Right cardiac atrium (tissue), 5 donors: ENCODE results near the gene SMARCD3. TPM values are rescaled to one million over a fixed set of nuclear protein-coding genes. Genes with fewer than 3 reads are reported as not detected.

Experiments used
- ATAC-seq, 2 donors: fragments of 200-7000 bp; cut with Tn5 transposase; one replicate each; pipeline versions ENCODE4 v1.8.0 to v1.9.1; 2020; ENCODE audit warnings: moderate library complexity in 2 of 2, mild to moderate bottlenecking in 1 of 2
- DNase-seq, 3 donors: peaks; one replicate each; pipeline ENCODE4 v3.0.0-alpha.2; 2020
- H3K27ac ChIP-seq: one replicate; pipeline ENCODE4 v1.5.1; 2013; ENCODE audit warnings: mild to moderate bottlenecking, low read length, control low read depth, moderate library complexity
- H3K27me3 ChIP-seq: one replicate; pipeline ENCODE4 v1.6.1; 2013; ENCODE audit not compliant: control insufficient read depth, insufficient read depth
- H3K4me1 ChIP-seq: one replicate; pipeline ENCODE4 v1.6.1; 2013; ENCODE audit warnings: low read length; ENCODE audit not compliant: control insufficient read depth, insufficient read depth
- H3K4me3 ChIP-seq: one replicate; pipeline ENCODE4 v1.5.1; 2013; ENCODE audit warnings: low read length, control low read depth
- H3K9me3 ChIP-seq: one replicate; pipeline ENCODE4 v1.6.1; 2013; ENCODE audit warnings: low read length; ENCODE audit not compliant: control insufficient read depth
- WGBS: extraction: QIAGEN DNeasy Blood & Tissue Kit; methylation state at CpG from one replicate; pipeline ENCODE4 v1.1.7; 2013; 5-methylcytosine and 5-hydroxymethylcytosine counted together
- intact Hi-C, 4 donors: fragments of 100-400 bp; cut with DNase I; formaldehyde crosslinking; loops; one replicate each; pipeline versions ENCODE4 v1.11.0 to v1.14.0; 2022 to 2023
- polyA plus RNA-seq: library from polyadenylated mRNA; stranded (reverse); fragments of 200-250 nt; gene quantifications from one replicate; pipeline ENCODE4 v1.2.3, GENCODE V29; 2013
- total RNA-seq, 4 donors: library from RNA; stranded (reverse); fragmentation: NEBNext Ultra II Directional; extraction: Animal tissue kit (Norgen Biotek cat#: 25700); gene quantifications; one replicate each; pipeline ENCODE4 v1.2.1, GENCODE V29; 2021
- donor health status: healthy with polysubstance abuse.
- donor health status: DM: no; HTN: yes; CAD: no.
- donor health status: DM: no; HTN: no; CAD: no.
- donor health status: DM: no; HTN: yes; CAD: no; lungs with severe emphysema.
- donor health status: DM: yes; HTN: yes; CAD: no.

SMARCD3 gene
- total and polyA plus RNA-seq, 5 donors: 141 to 291 (median 223) TPM

- peak in 1 of 3 donors; percentile 24 for DNase-seq
- no peak for ATAC-seq
- no peaks in the 10 kb centered on the region for H3K27me3 ChIP-seq
- peaks cover 3% of the 10 kb centered on the region for H3K4me1 ChIP-seq
- intact Hi-C loops: no loop called here
- WGBS: 84% methylated on average over 9 of the region's 9 CpGs
- no peaks in the 10 kb centered on the region for H3K9me3 ChIP-seq
- no peak overlapping the region for H3K27ac ChIP-seq
- no peak overlapping the region for H3K4me3 ChIP-seq
Measured at GRCh38 chr7:151280388-151281019, 32.0 kb upstream of the SMARCD3 start.

GRCh38 chr7:151279868-151280267 lies 31.4 kb upstream of the SMARCD3 start:
- Histone ChIP-seq H3K4me1 (peaks cover 3% of the 10 kb centered on the region), H3K27me3 (no peaks in the 10 kb centered on the region), H3K4me3 (no peak overlapping the region), H3K9me3 (no peaks in the 10 kb centered on the region), H3K27ac (no peak overlapping the region)
- intact Hi-C loops: no loop called here
- no peak for DNase-seq
- WGBS: 83% methylated on average over 5 of the region's 5 CpGs
- ATAC-seq: no peak

GRCh38 chr7:151278949-151279348 lies 30.5 kb upstream of the SMARCD3 start:
- peaks cover 6% of the 10 kb centered on the region for H3K4me1 ChIP-seq
- 86% methylated on average over 12 of the region's 12 CpGs for WGBS

GRCh38 chr7:151277631-151278030 lies 29.1 kb upstream of the SMARCD3 start:
- ATAC-seq (no peak), DNase-seq (no peak)
- Histone ChIP-seq H3K4me1 (peaks cover 6% of the 10 kb centered on the region), H3K4me3 (no peak overlapping the region), H3K9me3 (no peaks in the 10 kb centered on the region), H3K27ac (no peak overlapping the region), H3K27me3 (no peaks in the 10 kb centered on the region)
- intact Hi-C loops: no loop called here
- 61% methylated on average over 8 of the region's 8 CpGs for WGBS

More at GRCh38 chr7:151278949-151279348, 30.5 kb upstream of the SMARCD3 start:
- DNase-seq: no peak
- H3K9me3 ChIP-seq: no peaks in the 10 kb centered on the region
- no peak for ATAC-seq
- intact Hi-C loops: no loop called here
- no peak overlapping the region for H3K27ac ChIP-seq
- H3K4me3 ChIP-seq: no peak overlapping the region
- H3K27me3 ChIP-seq: no peaks in the 10 kb centered on the region

GRCh38 chr7:151276666-151277590 lies 28.4 kb upstream of the SMARCD3 start:
- WGBS: 4% methylated on average over 63 of the region's 63 CpGs
- DNase-seq: peak; percentile 64 to 85 (median 84)
- H3K4me1 ChIP-seq: peaks cover 6% of the 10 kb centered on the region
- intact Hi-C loops: no loop called here
- H3K27me3 ChIP-seq: no peaks in the 10 kb centered on the region
- peak overlapping the region; percentile 68 for H3K4me3 ChIP-seq
- ATAC-seq: peak; percentile 43 to 44
- no peak overlapping the region for H3K27ac ChIP-seq
- no peaks in the 10 kb centered on the region for H3K9me3 ChIP-seq

GRCh38 chr7:151275813-151276577 lies 27.5 kb upstream of the SMARCD3 start:
- no peaks in the 10 kb centered on the region for H3K27me3 ChIP-seq
- intact Hi-C loops: no loop called here
- no peak overlapping the region for H3K27ac ChIP-seq
- H3K4me3 ChIP-seq: no peak overlapping the region
- WGBS: 23% methylated on average over 10 of the region's 10 CpGs
- no peaks in the 10 kb centered on the region for H3K9me3 ChIP-seq
- DNase-seq (no peak), ATAC-seq (no peak)
- peaks cover 8% of the 10 kb centered on the region for H3K4me1 ChIP-seq

- intact Hi-C loops: no loop called here
- Histone ChIP-seq H3K27me3 (no peaks in the 10 kb centered on the region), H3K27ac (no peak overlapping the region), H3K4me3 (no peak overlapping the region), H3K9me3 (no peaks in the 10 kb centered on the region), H3K4me1 (peaks cover 8% of the 10 kb centered on the region)
- 82% methylated on average over 17 of the region's 17 CpGs for WGBS
- DNase-seq: no peak
- no peak for ATAC-seq
Measured at GRCh38 chr7:151274936-151275812, 26.7 kb upstream of the SMARCD3 start.

GRCh38 chr7:151274396-151274795 lies 25.9 kb upstream of the SMARCD3 start:
- H3K4me1 ChIP-seq: peaks cover 8% of the 10 kb centered on the region
- no peak overlapping the region for H3K27ac ChIP-seq
- ATAC-seq (no peak), DNase-seq (no peak)
- no peaks in the 10 kb centered on the region for H3K9me3 ChIP-seq
- H3K27me3 ChIP-seq: no peaks in the 10 kb centered on the region
- H3K4me3 ChIP-seq: no peak overlapping the region
- WGBS: 81% methylated on average over 9 of the region's 9 CpGs
- intact Hi-C loops: no loop called here

GRCh38 chr7:151273651-151274390 lies 25.3 kb upstream of the SMARCD3 start:
- H3K4me3 ChIP-seq: no peak overlapping the region
- no peak overlapping the region for H3K27ac ChIP-seq
- H3K4me1 ChIP-seq: peaks cover 8% of the 10 kb centered on the region
- ATAC-seq (no peak), DNase-seq (no peak)
- H3K9me3 ChIP-seq: no peaks in the 10 kb centered on the region
- intact Hi-C loops: no loop called here
- H3K27me3 ChIP-seq: no peaks in the 10 kb centered on the region
- WGBS: 67% methylated on average over 9 of the region's 9 CpGs

GRCh38 chr7:151272877-151273276 lies 24.4 kb upstream of the SMARCD3 start:
- intact Hi-C loops: no loop called here
- Histone ChIP-seq H3K4me1 (peaks cover 8% of the 10 kb centered on the region), H3K27me3 (no peaks in the 10 kb centered on the region), H3K4me3 (no peak overlapping the region), H3K27ac (peak overlapping the region; percentile 6), H3K9me3 (no peaks in the 10 kb centered on the region)
- ATAC-seq (peak; percentile 66), DNase-seq (peak; percentile 59 to 88 (median 87))
- 58% methylated on average over 7 of the region's 7 CpGs for WGBS
